Testis (tissue), 2 donors: ENCODE data around the gene RASL11A.

ENCODE experiments used
- CTCF ChIP-seq, 3 experiments: fragments of 450-650 bp in 2 of 3; fragments of 200-600 bp in 1 of 3; sonication (generic) in 1 of 3; IDR thresholded peaks; one replicate each; pipeline ENCODE4 v1.5.1; 2016 to 2019; ENCODE audit warnings: antibody characterized with exemption in 3 of 3, mild to moderate bottlenecking in 2 of 3, moderate library complexity in 1 of 3
- POLR2A ChIP-seq: fragments of 450-650 bp; IDR thresholded peaks from one replicate; pipeline ENCODE4 v1.6.1; 2017; ENCODE audit warnings: antibody characterized with exemption, mild to moderate bottlenecking, moderate library complexity

- TF ChIP-seq CTCF (IDR thresholded peaks at IDR 0.05) (no peak), POLR2A (no peak)
Measured at GRCh38 chr13:27228131-27228530, 42.5 kb upstream of the RASL11A start.
